ENCODE data around the gene FRMPD4.
A peak's percentile ranks its signal among the peaks of the same experiment; 100 is the strongest.

Gene FRMPD4

DNA sequence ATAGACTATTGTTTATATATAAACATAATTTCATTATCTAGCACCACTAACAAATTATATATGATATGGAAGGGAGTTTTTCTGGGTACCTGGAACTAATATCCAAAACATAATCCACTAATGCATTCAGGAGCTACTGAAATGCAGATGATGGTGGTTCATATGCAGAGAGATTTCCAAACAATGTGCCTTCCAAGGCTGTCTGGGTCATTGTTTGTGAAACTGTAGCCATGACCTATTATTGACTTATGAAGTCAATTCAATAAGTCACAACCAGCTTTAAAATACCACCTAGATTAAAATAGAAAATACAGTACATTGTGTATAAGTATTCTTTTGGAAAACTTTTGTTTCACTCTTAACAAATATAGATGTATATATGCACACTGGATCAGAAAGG is 415.9 kb downstream of the FRMPD4 start:
- DNase-seq = no peak

GRCh38 chrX:12563121-12563520 is 424.8 kb downstream of the FRMPD4 start:
- no peak for DNase-seq

- no peak for DNase-seq
Measured at GRCh38 chrX:12564221-12564620, 425.9 kb downstream of the FRMPD4 start.

DNA sequence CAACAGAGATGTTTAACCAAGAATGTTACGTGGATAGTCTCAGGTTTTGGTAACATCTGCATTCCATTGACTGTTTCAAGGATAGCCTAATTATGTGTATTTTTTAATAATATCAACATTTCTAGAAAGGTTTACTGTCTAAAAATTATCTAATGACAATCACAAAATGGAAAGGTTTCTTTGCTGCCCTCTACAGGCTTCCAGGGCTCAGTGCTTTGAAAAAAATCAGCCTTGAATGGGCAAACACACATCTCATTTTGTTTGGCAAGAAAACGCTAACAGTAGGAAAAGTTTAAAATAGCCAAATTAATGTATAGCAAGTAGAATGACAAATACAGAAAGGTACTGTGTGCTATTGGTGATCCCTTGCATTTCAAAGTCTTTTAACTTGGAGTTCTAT is 429.6 kb downstream of the FRMPD4 start:
- no peak for DNase-seq

DNA sequence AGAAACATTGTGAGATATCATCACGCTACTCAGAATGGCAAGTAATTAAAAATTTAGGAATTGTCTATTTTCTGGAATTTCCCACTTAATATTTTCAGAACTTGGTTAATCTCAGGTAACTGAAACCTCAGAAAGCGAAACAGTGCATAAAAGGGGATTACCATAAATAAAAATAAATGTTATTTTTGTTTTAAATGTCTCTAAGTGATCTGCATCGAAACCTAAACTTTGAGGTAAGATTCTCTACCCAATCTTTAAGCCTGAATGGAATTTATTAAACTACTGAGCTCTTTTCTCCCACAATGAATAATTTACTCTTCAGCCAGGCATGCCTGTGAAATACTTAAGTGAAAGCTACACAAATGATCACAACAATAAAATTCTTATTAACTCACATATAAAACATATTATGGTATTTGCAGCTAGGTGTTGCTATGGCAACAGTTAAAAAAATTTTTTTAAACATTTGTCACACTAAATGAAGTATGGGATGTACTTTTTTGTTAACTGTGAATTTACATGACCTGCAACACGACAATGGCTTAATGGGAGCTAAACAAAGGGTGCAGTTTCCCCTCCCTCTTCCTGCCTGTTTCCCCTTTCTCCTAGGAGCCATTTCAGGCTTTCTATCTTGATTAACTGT is 432.7 kb downstream of the FRMPD4 start:
- no peak for DNase-seq

DNA sequence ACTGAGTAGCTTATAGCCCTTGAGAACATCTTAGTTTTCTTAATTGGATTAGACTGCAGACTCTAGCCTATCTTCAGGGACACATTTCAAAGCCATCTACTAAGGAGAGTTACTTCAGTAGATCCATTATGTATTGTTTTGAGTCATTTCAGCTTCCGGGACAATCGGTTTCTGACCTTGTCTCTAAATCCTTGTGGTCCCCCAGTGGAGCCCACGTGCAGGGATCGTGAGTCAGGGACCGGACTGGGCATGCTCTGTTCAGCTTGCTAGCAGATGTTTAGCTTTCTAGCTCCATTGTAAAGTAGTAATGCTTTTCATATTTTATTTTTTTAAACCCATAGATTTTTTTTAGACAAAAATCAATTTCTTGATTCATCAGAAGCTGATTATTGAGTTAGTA is 441.0 kb downstream of the FRMPD4 start:
- DNase-seq = no peak

- no peak for DNase-seq
Measured at GRCh38 chrX:12580548-12580947, 442.3 kb downstream of the FRMPD4 start.

DNA sequence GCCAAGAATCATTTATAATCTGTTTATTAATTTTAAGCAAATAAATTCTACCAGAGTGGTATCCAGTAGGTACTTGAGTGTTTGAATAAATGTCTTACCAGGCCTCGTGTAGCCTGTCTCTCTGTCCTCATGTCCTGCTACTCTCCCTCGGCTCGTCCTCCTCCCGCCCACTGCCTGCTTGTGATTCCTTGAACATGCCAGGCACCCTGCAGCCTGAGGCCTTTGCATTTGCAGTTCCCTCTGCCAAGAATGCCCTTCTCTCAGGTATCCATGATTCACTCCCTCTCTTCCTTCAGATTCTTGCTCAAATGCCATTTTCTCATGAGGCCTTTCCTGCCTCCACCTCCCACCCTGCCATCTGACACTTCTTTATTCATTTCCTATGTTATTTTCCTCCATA is 443.3 kb downstream of the FRMPD4 start:
- no peak for DNase-seq

DNA sequence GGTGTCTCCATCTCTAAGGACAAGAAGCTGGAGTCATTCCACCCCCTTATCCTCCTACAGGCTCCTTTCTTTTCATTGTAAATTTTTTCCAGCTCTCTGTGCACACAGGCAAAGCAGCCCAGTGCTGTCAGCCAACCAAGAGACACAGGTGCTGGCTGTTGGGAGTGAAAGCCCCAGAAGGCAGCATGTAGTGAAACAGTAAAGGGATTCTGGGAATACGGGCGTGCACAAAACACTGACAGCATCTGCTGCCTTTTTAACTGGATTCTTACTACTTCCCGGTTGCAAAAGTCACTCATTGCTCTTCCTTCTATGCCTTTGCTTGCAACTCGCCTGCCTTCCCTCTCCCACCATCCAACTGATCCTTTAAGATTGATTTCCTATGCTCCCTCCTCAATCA is 444.4 kb downstream of the FRMPD4 start:
- no peak for DNase-seq

GRCh38 chrX:12583543-12583942 is 445.3 kb downstream of the FRMPD4 start:
- no peak for DNase-seq

DNA sequence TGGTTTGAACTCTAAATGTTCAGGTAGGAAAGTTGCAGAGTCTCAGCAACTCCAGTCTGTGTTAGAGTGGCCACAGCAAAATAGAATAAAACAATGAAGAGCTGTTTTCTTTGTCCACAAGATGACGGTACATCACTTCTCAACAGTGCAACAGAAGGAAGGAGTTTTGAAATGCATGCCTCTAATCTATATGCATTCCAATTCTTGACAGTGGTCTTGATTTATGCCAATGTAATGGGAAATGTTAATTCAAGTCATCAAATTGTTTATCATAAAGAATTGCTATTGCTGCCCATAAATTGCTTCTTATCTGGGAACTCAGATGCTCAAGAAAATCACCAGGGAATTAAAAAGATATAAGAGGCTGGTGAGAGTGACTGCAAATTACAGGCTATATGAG is 457.4 kb downstream of the FRMPD4 start:
- no peak for DNase-seq

- no peak for DNase-seq
Measured at GRCh38 chrX:12610079-12610478, 471.8 kb downstream of the FRMPD4 start.

GRCh38 chrX:12611471-12611870 is 473.2 kb downstream of the FRMPD4 start:
- DNase-seq = no peak

GRCh38 chrX:12614266-12614665 is 476.0 kb downstream of the FRMPD4 start:
- no peak for DNase-seq

- DNase-seq = no peak
Measured at GRCh38 chrX:12615061-12615460, 476.8 kb downstream of the FRMPD4 start.

DNA sequence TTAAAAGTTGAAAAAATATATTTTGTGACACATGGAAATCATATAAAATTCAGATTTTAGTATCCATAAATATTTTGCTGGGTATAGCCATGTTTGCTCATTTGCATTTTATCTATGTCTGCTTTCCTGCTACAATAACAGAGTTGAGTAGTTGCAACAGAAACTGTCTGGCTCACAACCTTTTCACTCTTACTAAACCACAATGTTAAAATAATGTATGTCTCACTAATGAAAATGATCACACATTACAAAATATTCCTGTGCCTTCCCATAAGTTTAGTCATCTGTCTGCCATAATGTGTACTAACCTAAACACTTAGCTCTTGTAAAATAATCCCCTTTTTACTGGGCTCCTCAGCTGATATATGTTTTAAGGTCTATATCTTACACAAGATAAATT is 479.0 kb downstream of the FRMPD4 start:
- DNase-seq = no peak

DNA sequence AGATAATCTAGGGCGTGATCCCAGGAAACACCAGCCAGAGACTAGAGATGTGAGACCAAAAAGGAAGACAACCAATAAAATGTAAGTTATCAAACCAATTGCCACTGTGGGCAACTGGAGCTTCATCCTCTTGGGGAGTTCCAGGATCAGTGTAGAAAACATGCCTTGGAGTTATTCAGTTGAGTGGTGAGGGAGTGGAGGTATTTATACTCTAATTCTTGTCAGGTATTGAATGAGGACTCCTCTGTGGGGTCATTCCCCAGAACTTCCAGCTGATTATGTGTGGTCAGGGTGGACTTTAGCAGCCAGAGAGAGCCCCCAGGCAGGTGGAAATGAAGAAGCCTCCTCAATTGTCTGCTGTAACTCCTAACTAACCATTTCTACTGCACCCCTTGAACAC is 509.0 kb downstream of the FRMPD4 start:
- DNase-seq = no peak

- no peak for DNase-seq
Measured at GRCh38 chrX:12648995-12649394, 510.7 kb downstream of the FRMPD4 start.

DNA sequence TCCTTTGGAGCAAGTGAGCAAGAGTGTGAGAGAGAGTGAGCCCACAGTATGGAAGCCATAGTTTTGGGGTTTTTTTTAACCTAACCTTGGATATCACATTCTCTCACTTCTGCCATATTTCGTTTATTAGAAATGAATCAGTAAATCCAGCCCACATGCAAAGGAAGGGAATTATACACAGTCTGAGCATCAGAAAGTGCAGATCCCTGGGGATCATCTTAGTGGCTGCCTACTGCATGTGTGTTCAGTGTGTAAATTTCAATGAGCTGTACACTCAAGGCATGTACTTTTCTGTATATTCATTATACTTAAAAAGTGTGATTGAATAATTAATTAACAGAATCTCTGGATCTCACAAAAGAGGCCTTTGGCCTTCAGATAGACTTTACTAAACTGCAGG is 519.2 kb downstream of the FRMPD4 start:
- DNase-seq = no peak

GRCh38 chrX:12657881-12658280 is 519.6 kb downstream of the FRMPD4 start:
- no peak for DNase-seq

DNA sequence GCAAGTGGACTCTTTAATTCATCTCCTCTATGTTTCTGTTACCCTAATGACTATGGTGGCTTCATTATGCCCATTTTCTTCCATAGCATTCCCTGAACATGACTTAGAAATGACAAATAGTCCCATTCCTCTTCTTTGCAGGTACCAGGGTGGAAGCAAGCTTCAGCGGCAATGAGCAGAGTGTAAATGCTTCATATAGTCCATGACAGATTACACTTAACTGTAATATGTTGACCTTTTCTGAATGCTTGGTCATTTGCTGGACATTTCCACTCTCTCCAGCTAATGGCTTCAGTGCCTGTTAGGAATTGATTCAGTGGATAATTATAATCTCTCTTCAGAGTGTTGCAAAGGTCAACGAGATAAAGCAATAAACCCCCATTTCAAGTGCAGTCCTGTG is 523.2 kb downstream of the FRMPD4 start:
- no peak for DNase-seq

DNA sequence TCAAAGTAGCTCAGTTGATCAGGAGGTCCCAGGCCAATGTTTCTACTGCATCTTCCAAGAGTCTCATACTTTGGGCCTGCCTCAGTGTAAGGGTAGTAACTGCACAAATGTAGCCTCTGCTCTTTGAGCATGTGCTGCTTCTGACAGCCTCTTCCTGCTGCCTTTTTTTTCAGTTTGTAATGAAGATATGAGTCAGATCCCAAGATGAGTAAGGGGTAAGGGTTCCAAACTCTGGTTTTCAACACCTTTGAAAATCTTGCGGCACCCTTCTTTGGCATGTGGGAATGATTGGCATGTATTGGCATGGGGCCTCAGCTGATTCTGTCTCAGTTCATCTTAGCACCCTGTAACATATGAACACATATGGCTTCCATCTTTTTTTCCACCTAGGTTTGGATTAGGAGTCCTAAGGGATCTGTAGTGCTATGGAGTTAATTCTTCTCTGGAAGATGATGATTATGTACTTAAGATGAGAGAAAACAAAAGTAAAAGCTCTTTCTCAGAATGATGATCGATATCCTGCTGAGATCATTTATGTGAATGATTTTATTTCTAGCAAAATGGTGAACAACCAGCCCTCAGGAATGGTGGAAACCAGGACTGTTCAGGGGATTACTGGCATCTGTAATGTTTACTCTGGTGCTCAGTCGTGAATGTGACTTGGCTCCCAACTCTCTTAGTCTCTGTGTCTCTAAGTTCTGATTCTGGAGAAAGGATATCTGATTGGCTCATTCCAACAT is 534.3 kb downstream of the FRMPD4 start:
- DNase-seq = peak in 1 of 5 donors; percentile 34

DNA sequence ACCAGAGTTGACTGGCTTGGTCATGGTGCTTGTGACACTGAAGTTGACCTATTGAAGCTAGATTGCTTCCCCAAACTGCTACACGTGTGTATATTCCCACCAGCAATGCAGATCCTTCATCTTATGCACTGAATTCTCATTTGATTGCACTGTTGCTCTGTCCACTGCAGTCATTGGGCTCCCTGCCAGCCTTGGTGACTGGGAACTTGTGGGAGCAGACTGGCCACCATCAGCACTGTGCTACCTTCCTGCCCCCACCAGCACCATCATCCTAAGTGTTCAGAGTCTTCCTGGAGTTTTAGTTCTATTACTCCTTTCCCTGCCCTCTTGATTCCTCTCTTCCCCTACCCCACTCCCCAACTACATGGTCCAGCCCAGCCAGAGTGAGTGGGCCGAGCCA is 535.2 kb downstream of the FRMPD4 start:
- no peak for DNase-seq

- no peak for DNase-seq
Measured at GRCh38 chrX:12679522-12679921, 541.2 kb downstream of the FRMPD4 start.

DNA sequence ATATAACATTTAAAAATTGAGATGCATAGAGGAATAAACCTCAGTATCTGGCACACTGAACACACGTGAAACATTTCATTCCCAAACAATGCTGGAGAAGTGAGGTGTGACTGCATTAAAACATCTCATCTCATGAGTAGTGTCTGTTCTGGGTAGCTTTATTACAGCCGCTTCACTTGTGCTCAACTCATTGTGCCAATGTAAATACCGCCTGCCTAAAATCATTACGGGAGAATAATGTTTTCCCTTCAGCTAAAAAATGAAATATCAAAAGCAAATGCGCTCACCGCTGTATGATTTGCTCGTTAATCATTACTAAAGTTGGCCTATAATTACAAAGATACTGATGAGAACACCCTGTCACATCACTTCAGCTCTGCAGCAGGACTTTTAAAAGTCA is 542.8 kb downstream of the FRMPD4 start:
- DNase-seq = no peak
